ENCODE measurements around the gene HOMER2.

- TF ChIP-seq CTCF (tag by site-specific recombination; IDR thresholded peaks at IDR 0.05) (no peak), ZNF211 (tag by site-specific recombination; IDR thresholded peaks at IDR 0.05; ENCODE audit: low read depth) (no peak), GLI2 (tag by site-specific recombination; IDR thresholded peaks at IDR 0.05; ENCODE audit: borderline replicate concordance, low read depth) (no peak), SP3 (tag by site-specific recombination; IDR thresholded peaks at IDR 0.05) (no peak)
- TF ChIP-seq, protein P1, sequence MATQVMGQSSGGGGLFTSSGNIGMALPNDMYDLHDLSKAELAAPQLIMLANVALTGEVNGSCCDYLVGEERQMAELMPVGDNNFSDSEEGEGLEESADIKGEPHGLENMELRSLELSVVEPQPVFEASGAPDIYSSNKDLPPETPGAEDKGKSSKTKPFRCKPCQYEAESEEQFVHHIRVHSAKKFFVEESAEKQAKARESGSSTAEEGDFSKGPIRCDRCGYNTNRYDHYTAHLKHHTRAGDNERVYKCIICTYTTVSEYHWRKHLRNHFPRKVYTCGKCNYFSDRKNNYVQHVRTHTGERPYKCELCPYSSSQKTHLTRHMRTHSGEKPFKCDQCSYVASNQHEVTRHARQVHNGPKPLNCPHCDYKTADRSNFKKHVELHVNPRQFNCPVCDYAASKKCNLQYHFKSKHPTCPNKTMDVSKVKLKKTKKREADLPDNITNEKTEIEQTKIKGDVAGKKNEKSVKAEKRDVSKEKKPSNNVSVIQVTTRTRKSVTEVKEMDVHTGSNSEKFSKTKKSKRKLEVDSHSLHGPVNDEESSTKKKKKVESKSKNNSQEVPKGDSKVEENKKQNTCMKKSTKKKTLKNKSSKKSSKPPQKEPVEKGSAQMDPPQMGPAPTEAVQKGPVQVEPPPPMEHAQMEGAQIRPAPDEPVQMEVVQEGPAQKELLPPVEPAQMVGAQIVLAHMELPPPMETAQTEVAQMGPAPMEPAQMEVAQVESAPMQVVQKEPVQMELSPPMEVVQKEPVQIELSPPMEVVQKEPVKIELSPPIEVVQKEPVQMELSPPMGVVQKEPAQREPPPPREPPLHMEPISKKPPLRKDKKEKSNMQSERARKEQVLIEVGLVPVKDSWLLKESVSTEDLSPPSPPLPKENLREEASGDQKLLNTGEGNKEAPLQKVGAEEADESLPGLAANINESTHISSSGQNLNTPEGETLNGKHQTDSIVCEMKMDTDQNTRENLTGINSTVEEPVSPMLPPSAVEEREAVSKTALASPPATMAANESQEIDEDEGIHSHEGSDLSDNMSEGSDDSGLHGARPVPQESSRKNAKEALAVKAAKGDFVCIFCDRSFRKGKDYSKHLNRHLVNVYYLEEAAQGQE (tag by site-specific recombination; IDR thresholded peaks at IDR 0.05): no peak
Measured at GRCh38 chr15:82933576-82933975, 18.9 kb downstream of the HOMER2 start.

Measured in HEK293 (cell line).